GM15510 (cell line): Measurements from ENCODE around the gene CCDC32.

Experiments
- POLR2A ChIP-seq: IDR thresholded peaks from 3 replicates; pipeline ENCODE4 v1.6.1; 2011; ENCODE audit warnings: borderline replicate concordance; ENCODE audit not compliant: insufficient read length; ENCODE audit errors: extremely low read depth

Gene CCDC32, protein sequence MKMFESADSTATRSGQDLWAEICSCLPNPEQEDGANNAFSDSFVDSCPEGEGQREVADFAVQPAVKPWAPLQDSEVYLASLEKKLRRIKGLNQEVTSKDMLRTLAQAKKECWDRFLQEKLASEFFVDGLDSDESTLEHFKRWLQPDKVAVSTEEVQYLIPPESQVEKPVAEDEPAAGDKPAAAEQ

GRCh38 chr15:40564591-40565332 is at the start of gene CCDC32:
TSS of gene CCDC32 (minus strand) at chr15:40565042. CDS start at chr15:40563015, 2,027 bp downstream.
- TF ChIP-seq POLR2A: peak; percentile 89

GRCh38 chr15:40613080-40613479 is 48.2 kb upstream of the CCDC32 start:
- no peak for TF ChIP-seq POLR2A

DNA sequence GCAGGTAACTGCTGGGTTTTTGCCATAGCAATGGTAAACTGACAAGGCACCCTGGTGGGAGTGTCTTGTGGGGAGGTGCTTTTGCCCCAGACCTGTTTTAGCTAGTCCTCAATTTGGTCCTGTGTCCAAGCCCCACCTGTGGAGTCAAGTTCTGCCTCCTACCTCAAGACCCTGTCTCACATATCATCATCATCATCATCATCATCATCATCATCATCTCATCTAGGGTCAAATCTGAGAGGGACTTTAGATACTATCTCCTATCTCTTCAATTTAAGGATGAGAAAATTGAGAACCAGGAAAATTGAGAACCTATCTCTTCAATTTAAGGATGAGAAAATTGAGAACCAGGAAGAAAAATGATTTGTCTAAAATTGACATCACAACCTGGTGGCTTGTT is 39.1 kb upstream of the CCDC32 start:
- no peak for TF ChIP-seq POLR2A

GRCh38 chr15:40600956-40601355 is 36.1 kb upstream of the CCDC32 start:
- TF ChIP-seq POLR2A: no peak

DNA sequence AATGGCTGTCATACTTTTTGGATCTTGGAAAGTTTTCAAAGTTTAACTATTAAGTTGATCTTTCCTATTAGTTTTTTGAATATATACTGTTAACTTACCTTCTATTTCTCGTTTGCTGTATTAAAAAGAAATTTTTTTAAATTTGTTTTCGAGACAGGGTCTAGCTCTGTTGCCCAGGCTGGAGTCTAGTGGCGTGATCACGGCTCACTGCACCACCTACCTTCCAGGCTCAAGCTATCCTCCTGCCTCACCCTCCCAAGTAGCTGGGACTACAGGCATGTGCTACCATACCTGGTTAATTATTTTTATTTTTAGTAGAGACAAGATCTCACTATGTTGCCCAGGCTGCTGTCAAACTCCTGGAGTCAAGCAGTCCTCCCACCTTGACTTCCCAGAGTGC is 33.8 kb upstream of the CCDC32 start:
- no peak for TF ChIP-seq POLR2A

GRCh38 chr15:40598126-40598525 is 33.3 kb upstream of the CCDC32 start:
- TF ChIP-seq POLR2A: no peak

- no peak for TF ChIP-seq POLR2A
These were observed 32.2 kb upstream of the CCDC32 start for GRCh38 chr15:40597024-40597423.

- no peak for TF ChIP-seq POLR2A
These were observed 30.9 kb upstream of the CCDC32 start for GRCh38 chr15:40595773-40596172.

- no peak for TF ChIP-seq POLR2A
These were observed 30.4 kb upstream of the CCDC32 start for GRCh38 chr15:40595219-40595618.

DNA sequence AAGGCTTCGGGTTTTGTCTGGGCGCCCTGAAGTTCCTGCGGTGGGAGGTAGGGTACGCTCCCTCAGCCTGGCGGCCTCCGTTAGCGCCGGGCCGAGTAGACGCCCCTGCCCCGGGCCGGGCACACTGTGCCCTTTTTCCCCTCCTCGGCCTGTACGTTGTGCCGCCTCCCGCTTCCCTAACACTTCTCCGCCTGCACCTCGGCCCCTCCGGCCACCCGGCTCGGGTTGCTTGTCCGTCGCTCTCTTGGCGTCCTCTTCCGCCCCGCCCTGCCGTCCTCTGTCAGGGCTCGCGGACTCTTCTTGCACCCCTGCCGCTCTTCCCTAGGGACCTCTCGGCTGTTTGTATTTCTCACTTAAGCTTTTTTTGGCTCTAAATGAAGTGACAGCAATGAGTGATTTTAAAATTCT is 29.6 kb upstream of the CCDC32 start:
- no peak for TF ChIP-seq POLR2A

GRCh38 chr15:40593588-40594428 is 29.0 kb upstream of the CCDC32 start, which contains the start of gene KNL1:
TSS of gene KNL1 (plus strand) at chr15:40594249. CDS start at chr15:40602932, 8,683 bp downstream.
- TF ChIP-seq POLR2A: peak; percentile 75

- TF ChIP-seq POLR2A: no peak
These were observed 28.3 kb upstream of the CCDC32 start for GRCh38 chr15:40593165-40593564.

DNA sequence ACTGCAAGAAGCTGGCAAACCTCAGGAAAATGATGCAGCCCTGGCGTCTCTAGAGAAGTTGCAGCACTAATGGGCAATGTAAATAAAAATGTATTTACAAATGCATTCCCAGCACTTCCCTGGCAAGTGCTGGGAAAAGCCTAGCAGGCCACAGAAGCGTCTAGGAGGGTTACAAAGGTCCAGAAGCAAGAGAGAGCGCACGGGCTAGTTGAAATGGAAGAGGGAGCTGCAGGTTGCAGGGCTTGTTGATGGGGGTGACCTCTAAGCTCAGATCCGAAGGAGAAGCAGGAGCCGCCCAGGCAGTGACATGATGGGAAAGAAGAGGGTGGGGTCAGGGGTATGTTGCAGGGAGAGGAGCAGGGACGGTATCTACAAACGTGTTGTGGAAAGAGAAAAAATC is 26.5 kb upstream of the CCDC32 start:
- TF ChIP-seq POLR2A: no peak

- TF ChIP-seq POLR2A: no peak
These were observed 25.8 kb upstream of the CCDC32 start for GRCh38 chr15:40590667-40591050.

DNA sequence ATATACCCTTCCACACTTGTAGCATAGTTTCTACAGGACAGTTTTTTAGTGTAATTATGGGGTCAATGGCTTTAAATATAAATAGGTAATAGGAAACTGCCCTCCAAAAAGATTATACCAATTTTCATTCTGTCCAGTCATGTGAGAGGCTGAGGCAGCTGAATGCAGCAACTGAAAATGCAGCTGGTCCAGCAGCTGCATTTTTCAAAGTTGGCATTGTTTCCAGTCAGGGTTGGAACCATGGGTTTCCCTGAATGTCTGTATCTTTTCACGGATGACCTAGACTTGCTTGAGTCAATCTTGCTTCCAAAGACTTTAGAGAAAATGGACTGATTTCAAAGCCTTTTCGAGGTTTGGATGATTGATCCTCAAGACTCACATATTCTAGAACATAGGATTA is 19.3 kb upstream of the CCDC32 start:
- no peak for TF ChIP-seq POLR2A
